HG03045 (cell line): ENCODE measurements around the gene RPS6KL1.

Source experiments
- ATAC-seq: cut with Tn5 transposase; IDR thresholded peaks from one replicate; pipeline ENCODE4 v1.9.1; 2021; ENCODE audit warnings: mild to moderate bottlenecking, moderate library complexity; ENCODE audit not compliant: unreplicated experiment

The RPS6KL1 gene

GRCh38 chr14:74922752-74923401 lies at the start of gene RPS6KL1:
RPS6KL1 (minus strand) TSS chr14:74923260; CDS start chr14:74921541, 1,719 bp downstream.
- peak; percentile 91 for ATAC-seq

- no peak for ATAC-seq
Measured at GRCh38 chr14:74968811-74969210, 45.8 kb upstream of the RPS6KL1 start.

- ATAC-seq: no peak
Measured at GRCh38 chr14:74965486-74966153, 42.6 kb upstream of the RPS6KL1 start.

- ATAC-seq: no peak
Measured at GRCh38 chr14:74964787-74965485, 41.9 kb upstream of the RPS6KL1 start.

GRCh38 chr14:74963705-74964271 lies 40.7 kb upstream of the RPS6KL1 start:
- ATAC-seq: no peak

- no peak for ATAC-seq
Measured at GRCh38 chr14:74963178-74963704, 40.2 kb upstream of the RPS6KL1 start.

GRCh38 chr14:74962493-74962892 lies 39.4 kb upstream of the RPS6KL1 start:
- no peak for ATAC-seq

GRCh38 chr14:74962046-74962445 lies 39.0 kb upstream of the RPS6KL1 start:
- no peak for ATAC-seq

GRCh38 chr14:74961238-74961911 lies 38.3 kb upstream of the RPS6KL1 start:
- no peak for ATAC-seq

- no peak for ATAC-seq
Measured at GRCh38 chr14:74960736-74961135, 37.7 kb upstream of the RPS6KL1 start.

- no peak for ATAC-seq
Measured at GRCh38 chr14:74959596-74960180, 36.6 kb upstream of the RPS6KL1 start.

- no peak for ATAC-seq
Measured at GRCh38 chr14:74956280-74957072, 33.4 kb upstream of the RPS6KL1 start.

- ATAC-seq: no peak
Measured at GRCh38 chr14:74956027-74956279, 32.9 kb upstream of the RPS6KL1 start.

- peak; percentile 60 for ATAC-seq
Measured at GRCh38 chr14:74955229-74956026, 32.4 kb upstream of the RPS6KL1 start, which contains the start of gene PGF. PGF (minus strand) TSS chr14:74955597; CDS start chr14:74955242, 355 bp downstream.

GRCh38 chr14:74954947-74955228 lies 31.8 kb upstream of the RPS6KL1 start:
- ATAC-seq: no peak

- ATAC-seq: no peak
Measured at GRCh38 chr14:74954232-74954946, 31.3 kb upstream of the RPS6KL1 start.

- ATAC-seq: no peak
Measured at GRCh38 chr14:74953686-74954085, 30.6 kb upstream of the RPS6KL1 start.

- ATAC-seq: no peak
Measured at GRCh38 chr14:74952697-74953484, 29.8 kb upstream of the RPS6KL1 start.
